ENCODE data around the gene SYNDIG1.
A peak's percentile ranks its signal among the peaks of the same experiment; 100 is the strongest.

Gene SYNDIG1

GRCh38 chr20:24708411-24709295 lies 239.2 kb downstream of the SYNDIG1 start:
- peak; percentile 44 for DNase-seq (ENCODE audit: low spot score)

Data from SK-N-DZ (cell line).